Stimulated activated CD4-positive, alpha-beta T cell treated with anti-CD3 and anti-CD28 coated beads, TNF-alpha, amount 100 ng/mL, for 4 hours (primary cell): ENCODE data around the gene COL23A1.

ENCODE experiments used
- DNase-seq, 3 experiments: peaks; one replicate each; pipeline ENCODE4 v3.0.0-alpha.2; 2020; ENCODE audit warnings: low read depth in 3 of 3

Gene COL23A1

GRCh38 chr5:178341091-178341850 lies 248.9 kb downstream of the COL23A1 start:
- no peak for DNase-seq

- DNase-seq = no peak
These were observed 249.6 kb downstream of the COL23A1 start for GRCh38 chr5:178340637-178341036.

- DNase-seq = no peak
These were observed 250.0 kb downstream of the COL23A1 start for GRCh38 chr5:178340187-178340586.

- no peak for DNase-seq
These were observed 250.9 kb downstream of the COL23A1 start for GRCh38 chr5:178339272-178339671.

GRCh38 chr5:178338750-178339144 lies 251.4 kb downstream of the COL23A1 start:
- DNase-seq = no peak

- no peak for DNase-seq
These were observed 252.0 kb downstream of the COL23A1 start for GRCh38 chr5:178338126-178338749.

GRCh38 chr5:178337334-178337741 lies 252.9 kb downstream of the COL23A1 start:
- no peak for DNase-seq

- DNase-seq = no peak
These were observed 253.3 kb downstream of the COL23A1 start for GRCh38 chr5:178336889-178337288.

GRCh38 chr5:178335302-178336030 lies 254.7 kb downstream of the COL23A1 start:
- DNase-seq = no peak

GRCh38 chr5:178334861-178335260 lies 255.3 kb downstream of the COL23A1 start:
- DNase-seq = no peak

GRCh38 chr5:178333821-178334481 lies 256.2 kb downstream of the COL23A1 start:
- no peak for DNase-seq

GRCh38 chr5:178332210-178332641 lies 258.0 kb downstream of the COL23A1 start:
- no peak for DNase-seq

- no peak for DNase-seq
These were observed 258.6 kb downstream of the COL23A1 start for GRCh38 chr5:178331491-178331996.

GRCh38 chr5:178330791-178331404 lies 259.3 kb downstream of the COL23A1 start:
- no peak for DNase-seq

GRCh38 chr5:178328826-178329730 lies 261.1 kb downstream of the COL23A1 start:
- DNase-seq = no peak

GRCh38 chr5:178327931-178328711 lies 262.1 kb downstream of the COL23A1 start:
- DNase-seq = no peak

- no peak for DNase-seq
These were observed 262.7 kb downstream of the COL23A1 start for GRCh38 chr5:178327446-178327845.

- no peak for DNase-seq
These were observed 263.8 kb downstream of the COL23A1 start for GRCh38 chr5:178326374-178326715.

GRCh38 chr5:178325679-178326373 lies 264.4 kb downstream of the COL23A1 start:
- no peak for DNase-seq
